Fibroblast of lung (primary cell): Measurements from ENCODE around the gene PATJ. TPM values are rescaled to one million over a fixed set of nuclear protein-coding genes. Genes with fewer than 3 reads are reported as not detected.
"Not testable (repeated sequence)": the region's sequence is repeated elsewhere in the genome, so short reads cannot be mapped to it uniquely, and the experiment has no call there.

Source experiments
- DNase-seq, 2 donors: peaks; one replicate each; pipeline versions ENCODE4 v3.0.0 to v3.0.0-alpha.2; 2010; ENCODE audit warnings: low read depth in 2 of 2
- H2AFZ ChIP-seq: 2 replicates; pipeline ENCODE4 v1.5.1; 2012; ENCODE audit warnings: low read length, control low read depth, inconsistent platforms
- H3K27ac ChIP-seq: 2 replicates; pipeline ENCODE4 v1.5.1; 2011; ENCODE audit warnings: low read length, control low read depth; ENCODE audit not compliant: insufficient read depth
- H3K27me3 ChIP-seq: 2 replicates; pipeline ENCODE4 v1.5.1; 2011; ENCODE audit warnings: mild to moderate bottlenecking, low read length; ENCODE audit not compliant: control insufficient read depth, insufficient read depth
- H3K36me3 ChIP-seq: 2 replicates; pipeline ENCODE4 v1.5.1; 2011; ENCODE audit warnings: low read length; ENCODE audit not compliant: control insufficient read depth, insufficient read depth
- H3K4me1 ChIP-seq: 2 replicates; pipeline ENCODE4 v1.5.1; 2011; ENCODE audit warnings: low read length; ENCODE audit not compliant: control insufficient read depth, insufficient read depth; ENCODE audit errors: extremely low read depth
- H3K4me2 ChIP-seq: 2 replicates; pipeline ENCODE4 v1.5.1; 2011; ENCODE audit warnings: low read length, control low read depth; ENCODE audit not compliant: insufficient read depth; ENCODE audit errors: extremely low read depth
- H3K4me3 ChIP-seq, 4 experiments: fragments of 200-600 bp in 1 of 4; sonication (generic) in 1 of 4; replicated peaks in 1 of 4; 2 replicates each; pipeline ENCODE4 v1.5.1; 2011 to 2016; ENCODE audit warnings: low read length in 4 of 4, low read depth in 3 of 4, mild to moderate bottlenecking in 3 of 4, control low read depth in 2 of 4, inconsistent platforms in 1 of 4, mixed read lengths in 1 of 4; ENCODE audit not compliant: insufficient read depth in 1 of 4; ENCODE audit errors: control extremely low read depth in 1 of 4
- H3K79me2 ChIP-seq: 2 replicates; pipeline ENCODE4 v1.5.1; 2012; ENCODE audit warnings: mild to moderate bottlenecking, low read length, inconsistent platforms; ENCODE audit not compliant: control insufficient read depth, insufficient read depth
- H3K9ac ChIP-seq: 2 replicates; pipeline ENCODE4 v1.5.1; 2011; ENCODE audit warnings: mild to moderate bottlenecking, low read length, control low read depth; ENCODE audit not compliant: insufficient read depth
- H3K9me3 ChIP-seq: 2 replicates; pipeline ENCODE4 v1.5.1; 2012; ENCODE audit warnings: low read depth, low read length; ENCODE audit not compliant: control insufficient read depth, insufficient read depth
- H4K20me1 ChIP-seq: 2 replicates; pipeline ENCODE4 v1.5.1; 2011; ENCODE audit warnings: low read length; ENCODE audit not compliant: control insufficient read depth, insufficient read depth; ENCODE audit errors: extremely low read depth
- CTCF ChIP-seq, 2 donors: IDR thresholded peaks in 1 of 2; conservative IDR thresholded peaks in 1 of 2; 1 replicate in 1 of 2; 2 replicates in 1 of 2; pipeline ENCODE4 v1.5.1; 2011 to 2012; ENCODE audit warnings: low read length in 2 of 2, control low read depth in 1 of 2, inconsistent platforms in 1 of 2, low read depth in 1 of 2, mild to moderate bottlenecking in 1 of 2
- EZH2 ChIP-seq: IDR thresholded peaks from 2 replicates; pipeline ENCODE4 v1.5.1; 2012; ENCODE audit warnings: low read length, control low read depth, mild to moderate bottlenecking; ENCODE audit errors: missing control alignments
- polyA plus RNA-seq, 2 donors: library from polyadenylated mRNA; depleted of rRNA in 1 of 2; stranded (reverse) in 1 of 2; unstranded in 1 of 2; fragments of >200 nt; gene quantifications; 2 replicates each; pipeline ENCODE4 v1.2.1, GENCODE V29; 2011 to 2012; ENCODE audit warnings: missing spikeins in 1 of 2
- total RNA-seq: library from RNA; depleted of rRNA; stranded (reverse); fragments of >200 nt; gene quantifications from 2 replicates; pipeline ENCODE4 v1.2.1, GENCODE V29; 2014

The PATJ gene
- total and polyA plus RNA-seq, 2 donors (not counting 1 experiment from before 2014, with no cell fraction given) = 2.5 to 12.4 TPM

GRCh38 chr1:61873994-61874393, 131.7 kb downstream of the PATJ start:
- no peak for DNase-seq
- no peak overlapping the region for H3K27ac ChIP-seq
- no peaks in the 10 kb centered on the region for H3K36me3 ChIP-seq
- no peaks in the 10 kb centered on the region for H3K79me2 ChIP-seq
- H3K9ac ChIP-seq = no peak overlapping the region
- H4K20me1 ChIP-seq = no peaks in the 10 kb centered on the region
- no peaks in the 10 kb centered on the region for H3K9me3 ChIP-seq
- H2AFZ ChIP-seq = no peak overlapping the region
- H3K27me3 ChIP-seq = no peaks in the 10 kb centered on the region
- no peak for TF ChIP-seq CTCF (conservative IDR thresholded peaks at IDR 0.05 in 1 of 2, IDR thresholded peaks at IDR 0.05 in 1 of 2; ENCODE audit: low read depth in 1 of 2, low read length in 2 of 2)
- TF ChIP-seq EZH2 = no peak
- H3K4me2 ChIP-seq = no peak overlapping the region
- no peak overlapping the region for H3K4me3 ChIP-seq
- no peaks in the 10 kb centered on the region for H3K4me1 ChIP-seq

- H3K27me3 ChIP-seq = no peaks in the 10 kb centered on the region
- no peaks in the 10 kb centered on the region for H3K9me3 ChIP-seq
- H3K36me3 ChIP-seq = no peaks in the 10 kb centered on the region
- H3K79me2 ChIP-seq = no peaks in the 10 kb centered on the region
- H3K4me1 ChIP-seq = no peaks in the 10 kb centered on the region
- no peak overlapping the region for H3K4me3 ChIP-seq
- H3K27ac ChIP-seq = no peak overlapping the region
- no peaks in the 10 kb centered on the region for H4K20me1 ChIP-seq
- H2AFZ ChIP-seq = no peak overlapping the region
- no peak for TF ChIP-seq CTCF (conservative IDR thresholded peaks at IDR 0.05 in 1 of 2, IDR thresholded peaks at IDR 0.05 in 1 of 2; ENCODE audit: low read depth in 1 of 2, low read length in 2 of 2)
- TF ChIP-seq EZH2 = no peak
- DNase-seq = no peak
- H3K4me2 ChIP-seq = no peak overlapping the region
- no peak overlapping the region for H3K9ac ChIP-seq
Observed at GRCh38 chr1:61875198-61875597, 132.9 kb downstream of the PATJ start.

GRCh38 chr1:61879887-61880474, 137.7 kb downstream of the PATJ start:
- H3K79me2 ChIP-seq, H3K27me3 ChIP-seq, H3K27ac ChIP-seq, DNase-seq, H3K9me3 ChIP-seq, H3K4me3 ChIP-seq, H3K4me1 ChIP-seq, H4K20me1 ChIP-seq, H2AFZ ChIP-seq, H3K9ac ChIP-seq, H3K36me3 ChIP-seq, H3K4me2 ChIP-seq: not testable (repeated sequence)
